Lung (tissue), 12 donors: ENCODE results near the gene TMCC1. TPM values are rescaled to one million over a fixed set of nuclear protein-coding genes. Genes with fewer than 3 reads are reported as not detected.
A peak's percentile ranks its signal among the peaks of the same experiment; 100 is the strongest.

Source experiments
- ATAC-seq: fragments of 200-7000 bp; cut with Tn5 transposase; one replicate; pipeline ENCODE4 v1.9.1; 2020; ENCODE audit warnings: moderate number of reproducible peaks; ENCODE audit not compliant: insufficient read depth, low FRiP score
- DNase-seq, 3 donors: peaks; one replicate each; pipeline ENCODE4 v3.0.0-alpha.2; 2013 to 2017
- H3K27ac ChIP-seq, 2 donors: one replicate each; pipeline ENCODE4 v1.5.1; 2013; ENCODE audit warnings: mild to moderate bottlenecking in 2 of 2, moderate library complexity in 2 of 2, control low read depth in 1 of 2, inconsistent platforms in 1 of 2, low read depth in 1 of 2, low read length in 1 of 2
- H3K27me3 ChIP-seq, 3 donors: one replicate each; pipeline ENCODE4 v1.5.1; 2013; ENCODE audit warnings: low read length in 2 of 3; ENCODE audit not compliant: control insufficient read depth in 3 of 3, insufficient read depth in 3 of 3
- H3K36me3 ChIP-seq, 4 donors: one replicate each; pipeline ENCODE4 v1.5.1; 2013; ENCODE audit warnings: low read length in 4 of 4, mild to moderate bottlenecking in 1 of 4, moderate library complexity in 1 of 4; ENCODE audit not compliant: control insufficient read depth in 4 of 4, insufficient read depth in 4 of 4
- H3K4me1 ChIP-seq, 5 donors: one replicate each; pipeline ENCODE4 v1.5.1; 2013; ENCODE audit warnings: low read length in 5 of 5, mild to moderate bottlenecking in 2 of 5, moderate library complexity in 1 of 5; ENCODE audit not compliant: control insufficient read depth in 5 of 5, insufficient read depth in 5 of 5
- H3K4me3 ChIP-seq: one replicate; pipeline ENCODE4 v1.5.1; 2013; ENCODE audit warnings: mild to moderate bottlenecking, control low read depth, moderate library complexity
- H3K9ac ChIP-seq, 2 donors: one replicate each; pipeline ENCODE4 v1.5.1; 2013; ENCODE audit warnings: low read length in 2 of 2, control low read depth in 1 of 2; ENCODE audit not compliant: insufficient read depth in 1 of 2
- H3K9me3 ChIP-seq, 4 donors: one replicate each; pipeline ENCODE4 v1.5.1; 2013; ENCODE audit warnings: low read length in 3 of 4, mild to moderate bottlenecking in 1 of 4, moderate library complexity in 1 of 4; ENCODE audit not compliant: control insufficient read depth in 4 of 4, insufficient read depth in 3 of 4
- WGBS, 2 donors: extraction: QIAGEN DNeasy Blood & Tissue Kit; methylation state at CpG; one replicate each; pipeline ENCODE4 v1.1.7; 2013; 5-methylcytosine and 5-hydroxymethylcytosine counted together
- polyA plus RNA-seq, 2 donors: library from polyadenylated mRNA; stranded (reverse); fragments of 200-250 nt; gene quantifications; one replicate each; pipeline ENCODE4 v1.2.1, GENCODE V29; 2013
- total RNA-seq, 2 donors: library from RNA; depleted of rRNA in 1 of 2; stranded (reverse); fragments of >200 nt in 1 of 2; gene quantifications; one replicate each; pipeline ENCODE4 v1.2.1, GENCODE V29; 2014 to 2021
- TF ChIP-seq, protein P1 (sequence below): IDR thresholded peaks from 2 replicates; pipeline ENCODE4 v1.5.1; 2012; ENCODE audit warnings: mild to moderate bottlenecking; ENCODE audit errors: control extremely low read depth, extremely low read depth
- donor health status: control.
- donor health status: control.
- donor health status: Bipolar disorder and iron deficiency.
- donor health status: healthy.
- donor health status: DM: yes; HTN: yes; CAD: no.

TMCC1 gene
- total and polyA plus RNA-seq, 4 donors, result 8.7 to 39.4 (median 22.8) TPM

DNA sequence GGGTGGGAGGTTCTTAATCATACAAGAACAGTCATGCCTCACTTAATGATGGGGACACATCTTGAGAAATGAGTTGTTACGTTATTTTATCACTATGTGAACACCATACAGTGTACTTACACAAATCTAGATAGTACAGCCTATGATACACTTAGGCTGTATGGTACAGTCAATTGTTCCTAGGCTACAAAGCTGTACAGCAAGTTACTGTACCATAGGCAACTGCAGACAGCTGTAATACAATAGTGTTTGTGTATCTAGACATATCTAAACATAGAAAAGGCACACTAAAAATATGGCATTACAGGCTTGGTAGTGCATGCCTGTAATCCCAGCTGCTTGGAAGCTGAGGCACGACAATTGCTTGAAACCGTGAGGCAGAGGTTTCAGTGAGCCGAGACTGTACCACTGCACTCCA lies 231.3 kb downstream of the TMCC1 start:
- peaks cover 0 to 39% (median 3%) of the 10 kb centered on the region in 5 donors for H3K4me1 ChIP-seq
- H3K36me3 ChIP-seq, result no peaks in the 10 kb centered on the region
- ATAC-seq, result no peak
- no peak for DNase-seq
- H3K4me3 ChIP-seq, result no peak overlapping the region
- H3K27ac ChIP-seq, result peak overlapping the region in 1 of 2 donors; percentile 10
- TF ChIP-seq, protein P1, sequence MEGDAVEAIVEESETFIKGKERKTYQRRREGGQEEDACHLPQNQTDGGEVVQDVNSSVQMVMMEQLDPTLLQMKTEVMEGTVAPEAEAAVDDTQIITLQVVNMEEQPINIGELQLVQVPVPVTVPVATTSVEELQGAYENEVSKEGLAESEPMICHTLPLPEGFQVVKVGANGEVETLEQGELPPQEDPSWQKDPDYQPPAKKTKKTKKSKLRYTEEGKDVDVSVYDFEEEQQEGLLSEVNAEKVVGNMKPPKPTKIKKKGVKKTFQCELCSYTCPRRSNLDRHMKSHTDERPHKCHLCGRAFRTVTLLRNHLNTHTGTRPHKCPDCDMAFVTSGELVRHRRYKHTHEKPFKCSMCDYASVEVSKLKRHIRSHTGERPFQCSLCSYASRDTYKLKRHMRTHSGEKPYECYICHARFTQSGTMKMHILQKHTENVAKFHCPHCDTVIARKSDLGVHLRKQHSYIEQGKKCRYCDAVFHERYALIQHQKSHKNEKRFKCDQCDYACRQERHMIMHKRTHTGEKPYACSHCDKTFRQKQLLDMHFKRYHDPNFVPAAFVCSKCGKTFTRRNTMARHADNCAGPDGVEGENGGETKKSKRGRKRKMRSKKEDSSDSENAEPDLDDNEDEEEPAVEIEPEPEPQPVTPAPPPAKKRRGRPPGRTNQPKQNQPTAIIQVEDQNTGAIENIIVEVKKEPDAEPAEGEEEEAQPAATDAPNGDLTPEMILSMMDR, result no peak
- WGBS, 2 donors, result 89% methylated on average over 4 of the region's 4 CpGs
- no peaks in the 10 kb centered on the region for H3K27me3 ChIP-seq
- H3K9ac ChIP-seq, result no peak overlapping the region
- no peaks in the 10 kb centered on the region for H3K9me3 ChIP-seq

DNA sequence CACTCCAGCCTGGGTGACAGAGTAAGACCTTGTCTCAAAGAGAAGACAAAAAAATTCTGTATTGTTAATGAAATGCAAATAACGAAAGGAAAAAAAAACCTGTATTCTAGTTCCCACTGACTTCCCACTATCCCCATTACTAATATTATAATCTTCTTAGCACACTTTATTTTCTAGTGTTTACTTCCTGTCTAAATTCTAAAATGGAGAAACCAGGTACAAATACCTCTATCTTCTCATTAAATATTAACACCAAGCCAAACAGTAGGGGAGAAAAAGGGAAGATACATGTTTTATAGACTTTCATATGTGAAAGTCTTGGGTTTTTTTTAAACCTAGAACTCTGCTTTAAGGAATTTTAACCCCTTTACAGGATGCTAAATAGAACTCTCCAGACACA lies 231.7 kb downstream of the TMCC1 start:
- 88 to 97% methylated on average over 1 of the region's 1 CpG for WGBS, 2 donors
- H3K9ac ChIP-seq, result no peak overlapping the region
- no peak for DNase-seq
- TF ChIP-seq, protein P1, result no peak
- H3K27me3 ChIP-seq, result no peaks in the 10 kb centered on the region
- H3K27ac ChIP-seq, result no peak overlapping the region
- no peak overlapping the region for H3K4me3 ChIP-seq
- no peak for ATAC-seq
- no peaks in the 10 kb centered on the region for H3K36me3 ChIP-seq
- H3K4me1 ChIP-seq, result peaks cover 0 to 44% (median 3%) of the 10 kb centered on the region in 5 donors
- no peaks in the 10 kb centered on the region for H3K9me3 ChIP-seq

DNA sequence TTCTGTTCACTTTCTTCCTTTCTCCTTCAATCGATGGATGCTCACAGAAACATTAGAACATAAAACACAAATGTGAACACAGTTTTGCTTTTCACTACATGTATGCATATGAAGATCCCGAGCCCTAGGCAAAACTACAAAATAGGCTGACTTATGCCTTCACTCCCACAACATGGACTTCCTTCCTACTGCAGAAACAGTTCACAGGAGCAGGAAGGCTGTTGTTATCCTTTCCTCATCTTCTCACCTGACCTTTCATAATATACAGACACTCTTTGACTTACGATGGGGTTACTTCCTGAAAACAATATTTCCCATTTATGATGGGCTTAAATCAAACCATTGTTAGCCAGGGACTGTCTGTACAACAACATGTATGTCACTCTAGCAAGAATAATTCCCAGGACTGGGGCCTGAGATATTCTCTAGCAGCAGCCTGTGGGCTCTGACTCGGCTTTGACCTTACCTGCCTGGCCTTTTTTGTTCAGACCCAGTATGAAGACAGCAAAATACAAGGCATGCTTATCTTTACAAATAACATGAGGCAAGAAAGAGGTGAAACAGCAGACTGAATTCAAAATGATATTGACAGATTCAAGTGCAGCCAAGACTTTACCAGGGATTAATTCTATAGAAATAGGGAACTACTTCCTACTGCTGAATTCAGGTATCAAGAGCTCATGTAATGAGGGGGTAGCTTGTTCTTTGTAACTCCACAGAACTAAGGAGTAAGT lies 235.2 kb downstream of the TMCC1 start:
- ATAC-seq (no peak), DNase-seq (no peak)
- TF ChIP-seq, protein P1, result no peak
- Histone ChIP-seq H3K36me3 (no peaks in the 10 kb centered on the region), H3K9ac (no peak overlapping the region), H3K4me1 (peaks cover 0 to 29% (median 6%) of the 10 kb centered on the region in 5 donors), H3K4me3 (no peak overlapping the region), H3K27ac (peak overlapping the region in 1 of 2 donors; percentile 23), H3K9me3 (no peaks in the 10 kb centered on the region), H3K27me3 (no peaks in the 10 kb centered on the region)
- 40 to 53% methylated on average over 4 of the region's 4 CpGs for WGBS, 2 donors
